H1 (cell line): ENCODE results near the gene KRT8. TPM values are rescaled to one million over a fixed set of nuclear protein-coding genes. Genes with fewer than 3 reads are reported as not detected.

ENCODE experiments used
- CTCF ChIA-PET: fragments of 300-600 bp; sonication (Branson Sonifier 250); formaldehyde crosslinking; loops from one replicate; lab custom pipeline; 2021; ENCODE audit not compliant: partially characterized antibody; lab: Charles Lee
- POLR2A ChIA-PET: fragments of 300-600 bp; sonication (Branson Sonifier 250); formaldehyde crosslinking; loops from one replicate; lab custom pipeline; 2021; ENCODE audit warnings: inconsistent platforms; ENCODE audit not compliant: partially characterized antibody; lab: Charles Lee
- DNase-seq, 2 experiments: peaks; one replicate each; pipeline versions ENCODE4 v3.0.0 to v3.0.0-alpha.2; 2010 to 2022; ENCODE audit warnings: low spot score in 2 of 2, low read depth in 1 of 2, mixed read lengths in 1 of 2
- FAIRE-seq: peaks from 2 replicates; lab custom pipeline; 2011; peaks lifted over from hg19 to GRCh38; lab: Jason Lieb, UNC
- H2AFZ ChIP-seq: 2 replicates; pipeline ENCODE4 v1.8.1; 2012; ENCODE audit warnings: low read length, inconsistent platforms
- H2AK5ac ChIP-seq: 2 replicates; pipeline ENCODE4 v1.6.1; 2013; ENCODE audit warnings: low read depth, low read length
- H2BK120ac ChIP-seq: replicated peaks from 2 replicates; pipeline ENCODE3; 2013; ENCODE audit warnings: low read depth, low read length, inconsistent platforms
- H2BK12ac ChIP-seq: 2 replicates; pipeline ENCODE4 v1.6.1; 2013; ENCODE audit warnings: low read depth, low read length
- H2BK15ac ChIP-seq: 2 replicates; pipeline ENCODE4 v1.6.1; 2013; ENCODE audit warnings: low read length
- H2BK20ac ChIP-seq: 2 replicates; pipeline ENCODE4 v1.6.1; 2013; ENCODE audit warnings: low read length
- H2BK5ac ChIP-seq: 2 replicates; pipeline ENCODE4 v1.6.1; 2013; ENCODE audit warnings: low read depth, low read length
- H3K14ac ChIP-seq: 2 replicates; pipeline ENCODE4 v1.6.1; 2013; ENCODE audit warnings: inconsistent platforms; ENCODE audit not compliant: insufficient read length
- H3K18ac ChIP-seq: 2 replicates; pipeline ENCODE4 v1.6.1; 2013; ENCODE audit warnings: low read length; ENCODE audit errors: extremely low read depth
- H3K23ac ChIP-seq: 2 replicates; pipeline ENCODE4 v1.6.1; 2013; ENCODE audit warnings: inconsistent platforms; ENCODE audit not compliant: insufficient read length
- H3K23me2 ChIP-seq: 2 replicates; pipeline ENCODE4 v1.6.1; 2013; ENCODE audit warnings: low read depth, low read length
- H3K27ac ChIP-seq: 2 replicates; pipeline ENCODE4 v1.6.1; 2011; ENCODE audit warnings: low read depth, low read length, inconsistent platforms
- H3K27me3 ChIP-seq, 4 experiments: replicated peaks in 1 of 4; 1 replicate in 1 of 4; 2 replicates in 3 of 4; pipeline versions ENCODE4 v1.6.1 to v1.8.1; 2011 to 2013; ENCODE audit warnings: low read length in 3 of 4, mild to moderate bottlenecking in 3 of 4, inconsistent platforms in 2 of 4, mixed read lengths in 2 of 4, moderate library complexity in 1 of 4; ENCODE audit not compliant: control insufficient read depth in 3 of 4, insufficient read depth in 3 of 4; ENCODE audit errors: extremely low read depth in 1 of 4
- H3K36me3 ChIP-seq, 4 experiments: 2 replicates each; pipeline versions ENCODE4 v1.6.1 to v1.8.1; 2011 to 2013; ENCODE audit warnings: mild to moderate bottlenecking in 4 of 4, low read length in 3 of 4, moderate library complexity in 2 of 4, control low read depth in 1 of 4, inconsistent platforms in 1 of 4; ENCODE audit not compliant: insufficient read depth in 4 of 4, control insufficient read depth in 2 of 4
- H3K4ac ChIP-seq: replicated peaks from 2 replicates; pipeline ENCODE3; 2013; ENCODE audit warnings: low read length, low read depth, mixed read lengths, inconsistent platforms; ENCODE audit not compliant: insufficient read length
- H3K4me1 ChIP-seq, 4 experiments: replicated peaks in 1 of 4; 1 replicate in 1 of 4; 2 replicates in 3 of 4; pipeline versions ENCODE4 v1.6.1 to v1.8.1; 2011 to 2013; ENCODE audit warnings: low read length in 3 of 4, inconsistent platforms in 2 of 4, mixed read lengths in 1 of 4; ENCODE audit not compliant: insufficient read depth in 4 of 4, control insufficient read depth in 3 of 4
- H3K4me2 ChIP-seq, 2 experiments: 2 replicates each; pipeline versions ENCODE4 v1.6.1 to v1.8.1; 2011 to 2013; ENCODE audit warnings: low read depth in 2 of 2, low read length in 2 of 2, control low read depth in 1 of 2, inconsistent platforms in 1 of 2, mild to moderate bottlenecking in 1 of 2; ENCODE audit not compliant: insufficient read depth in 1 of 2
- H3K4me3 ChIP-seq, 4 experiments: fragments of 200-600, 300-600 bp in 1 of 4; sonication (generic), shearing (Covaris generic), sonication (Bioruptor Twin) in 1 of 4; 2 replicates each; pipeline versions ENCODE4 v1.5.1 to v1.8.1; 2011 to 2016; ENCODE audit warnings: low read length in 4 of 4, low read depth in 3 of 4, control low read depth in 2 of 4, inconsistent platforms in 2 of 4, mild to moderate bottlenecking in 2 of 4, mixed read lengths in 1 of 4, moderate library complexity in 1 of 4; ENCODE audit not compliant: insufficient read depth in 2 of 4; ENCODE audit errors: extremely low read depth in 1 of 4
- H3K56ac ChIP-seq: replicated peaks from 2 replicates; pipeline ENCODE3; 2013; ENCODE audit warnings: low read depth, mild to moderate bottlenecking, mixed read lengths, low read length, inconsistent platforms; ENCODE audit not compliant: insufficient read length
- H3K79me1 ChIP-seq: 2 replicates; pipeline ENCODE4 v1.6.1; 2013; ENCODE audit warnings: low read depth, low read length, control low read depth
- H3K79me2 ChIP-seq, 2 experiments: 2 replicates each; pipeline versions ENCODE4 v1.6.1 to v1.8.1; 2012 to 2013; ENCODE audit warnings: low read length in 2 of 2, mild to moderate bottlenecking in 2 of 2, inconsistent platforms in 1 of 2; ENCODE audit not compliant: insufficient read depth in 2 of 2, control insufficient read depth in 1 of 2
- H3K9ac ChIP-seq, 4 experiments: replicated peaks in 1 of 4; 1 replicate in 1 of 4; 2 replicates in 3 of 4; pipeline versions ENCODE4 v1.6.1 to v1.8.1; 2011 to 2013; ENCODE audit warnings: low read depth in 3 of 4, low read length in 3 of 4, control low read depth in 2 of 4, mild to moderate bottlenecking in 2 of 4, moderate library complexity in 2 of 4, inconsistent platforms in 1 of 4; ENCODE audit errors: extremely low read depth in 1 of 4
- H3K9me3 ChIP-seq, 2 experiments: 2 replicates each; pipeline versions ENCODE4 v1.6.1 to v1.8.1; 2012 to 2013; ENCODE audit warnings: mild to moderate bottlenecking in 2 of 2, moderate library complexity in 2 of 2, control low read depth in 1 of 2, inconsistent platforms in 1 of 2, low read depth in 1 of 2, low read length in 1 of 2, mixed read lengths in 1 of 2; ENCODE audit not compliant: insufficient read depth in 2 of 2
- H4K20me1 ChIP-seq, 2 experiments: replicated peaks in 1 of 2; 2 replicates each; pipeline versions ENCODE3 to v1.8.1; 2011 to 2013; ENCODE audit warnings: inconsistent platforms in 2 of 2, low read length in 2 of 2, mild to moderate bottlenecking in 1 of 2; ENCODE audit not compliant: insufficient read depth in 2 of 2, control insufficient read depth in 1 of 2
- H4K5ac ChIP-seq: 2 replicates; pipeline ENCODE4 v1.6.1; 2013; ENCODE audit warnings: low read length, low read depth, mixed read lengths, inconsistent platforms; ENCODE audit not compliant: insufficient read length
- H4K8ac ChIP-seq: 2 replicates; pipeline ENCODE4 v1.8.0; 2013; ENCODE audit warnings: mild to moderate bottlenecking, moderate library complexity, low read length, inconsistent platforms; ENCODE audit not compliant: insufficient read depth; ENCODE audit errors: extremely low read depth
- H4K91ac ChIP-seq: replicated peaks from 2 replicates; pipeline ENCODE3; 2013; ENCODE audit warnings: low read length, mixed read lengths, inconsistent platforms; ENCODE audit not compliant: insufficient read length
- CBX5 ChIP-seq: fragments of 300-800, 300-1000 bp; sonication (generic); IDR thresholded peaks from 2 replicates; pipeline ENCODE4 v1.7.1; 2016; ENCODE audit warnings: antibody characterized with exemption, low read length, low read depth
- CBX8 ChIP-seq: fragments of 300-800, 300-1000 bp; sonication (generic); IDR thresholded peaks from 2 replicates; pipeline ENCODE4 v1.7.1; 2016; ENCODE audit warnings: low read depth, low read length, borderline replicate concordance
- CHD2 ChIP-seq: IDR thresholded peaks from 2 replicates; pipeline ENCODE4 v1.6.1; 2012; ENCODE audit warnings: low read length, improper control_type of control experiment
- CREB1 ChIP-seq: IDR thresholded peaks from 2 replicates; pipeline ENCODE4 v1.6.1; 2012; ENCODE audit warnings: inconsistent platforms
- E2F6 ChIP-seq: IDR thresholded peaks from 2 replicates; pipeline ENCODE4 v1.6.1; 2012; ENCODE audit warnings: inconsistent platforms
- POU5F1 ChIP-seq: IDR thresholded peaks from 2 replicates; pipeline ENCODE4 v1.6.1; 2011; ENCODE audit warnings: low read depth, mild to moderate bottlenecking, low read length, moderate library complexity
- RBBP5 ChIP-seq: IDR thresholded peaks from 2 replicates; pipeline ENCODE4 v1.7.1; 2012; ENCODE audit warnings: low read depth, mild to moderate bottlenecking, inconsistent platforms, low read length, moderate library complexity, borderline replicate concordance
- RNF2 ChIP-seq: fragments of 200-900, 300-1000 bp; sonication (generic); IDR thresholded peaks from 2 replicates; pipeline ENCODE4 v1.7.1; 2016; ENCODE audit warnings: borderline replicate concordance, low read depth, mild to moderate bottlenecking, antibody characterized with exemption, low read length; ENCODE audit not compliant: poor library complexity, severe bottlenecking; ENCODE audit errors: missing control alignments
- RXRA ChIP-seq: IDR thresholded peaks from 2 replicates; pipeline ENCODE4 v1.6.1; 2011; ENCODE audit warnings: low read depth, mild to moderate bottlenecking, low read length, moderate library complexity; ENCODE audit not compliant: insufficient read depth
- SP1 ChIP-seq: IDR thresholded peaks from 2 replicates; pipeline ENCODE4 v1.6.1; 2011; ENCODE audit warnings: low read depth, low read length
- TBP ChIP-seq: IDR thresholded peaks from 2 replicates; pipeline ENCODE4 v1.6.1; 2011; ENCODE audit warnings: low read depth, low read length, improper control_type of control experiment
- TEAD4 ChIP-seq: IDR thresholded peaks from 2 replicates; pipeline ENCODE4 v1.6.1; 2012; ENCODE audit warnings: low read depth, low read length, inconsistent platforms, mixed read lengths
- YY1 ChIP-seq: IDR thresholded peaks from 2 replicates; pipeline ENCODE4 v1.6.1; 2011; ENCODE audit warnings: low read depth, mild to moderate bottlenecking, low read length
- ZNF274 ChIP-seq: IDR thresholded peaks from 2 replicates; pipeline ENCODE4 v1.7.0; 2012; ENCODE audit warnings: low read length, borderline replicate concordance; ENCODE audit errors: extremely low read depth
- WGBS, 2 experiments: shearing (Covaris generic) in 1 of 2; methylation state at CpG; one replicate each; pipeline versions ENCODE4 v1.1.6 to v1.1.7; 2013 to 2015; ENCODE audit warnings: low lambda C conversion rate in 2 of 2, mixed read lengths in 2 of 2, inconsistent platforms in 1 of 2, low coverage in 1 of 2, missing lambda C conversion rate in 1 of 2; ENCODE audit not compliant: insufficient replicate concordance in 2 of 2, insufficient coverage in 1 of 2, insufficient read length in 1 of 2; ENCODE audit errors: extremely low coverage in 1 of 2, missing lambda C conversion rate in 1 of 2; 5-methylcytosine and 5-hydroxymethylcytosine counted together
- polyA plus RNA-seq, 7 experiments: library from polyadenylated mRNA; depleted of rRNA in 3 of 7; stranded (reverse) in 5 of 7; unstranded in 2 of 7; fragments of >200 nt in 5 of 7; fragments of 200-250 nt in 2 of 7; gene quantifications; 1 replicate in 5 of 7; 2 replicates in 1 of 7; 4 replicates in 1 of 7; pipeline versions ENCODE4 v1.2.1 to v1.2.3, GENCODE V29; 2011 to 2013; ENCODE audit warnings: missing spikeins in 2 of 7, mixed read lengths in 2 of 7
- total RNA-seq: library from RNA; stranded (reverse); fragmentation: NEBNext Ultra II Directional; extraction: Animal tissue kit (Norgen Biotek cat#: 25700); gene quantifications from 2 replicates; pipeline ENCODE4 v1.2.1, GENCODE V29; 2021

KRT8 gene
- total and polyA plus RNA-seq, 2 of the 8 experiments (the other 6 are each of a cell fraction or from before 2014, with no cell fraction given) = 280 to 290 TPM

GRCh38 chr12:52909796-52910195 lies 4.9 kb upstream of the KRT8 start:
- Histone ChIP-seq H3K14ac (no peak overlapping the region), H2BK20ac (peak overlapping the region; percentile 73; the same call in 1 of the 2 replicates), H3K79me2 (no peaks in the 10 kb centered on the region), H2BK120ac (no peak overlapping the region), H3K18ac (no peak overlapping the region; the same call in 1 of the 2 replicates), H3K27ac (no peak overlapping the region), H3K4me3 (no peak overlapping the region), H2AFZ (no peak overlapping the region), H4K8ac (no peak overlapping the region), H3K56ac (no peak overlapping the region), H3K9ac (no peak overlapping the region), H2BK12ac (peak overlapping the region; percentile 41; the same call in 1 of the 2 replicates), H4K5ac (no peak overlapping the region), H3K23me2 (no peaks in the 10 kb centered on the region; the same call in 1 of the 2 replicates), H2BK5ac (peak overlapping the region; percentile 1; the same call in 1 of the 2 replicates), H4K91ac (no peak overlapping the region), H3K27me3 (no peaks in the 10 kb centered on the region; a peak in 1 of 7 replicates), H3K9me3 (no peaks in the 10 kb centered on the region), H2BK15ac (no peak overlapping the region), H3K36me3 (no peaks in the 10 kb centered on the region), H3K23ac (no peak overlapping the region), H4K20me1 (no peaks in the 10 kb centered on the region), H3K4me1 (peaks cover 15 to 31% (median 23%) of the 10 kb centered on the region in 4 experiments), H2AK5ac (no peak overlapping the region; the same call in 1 of the 2 replicates), H3K4me2 (peak overlapping the region; percentile 44 to 48; a peak in 3 of 4 replicates), H3K4ac (no peak overlapping the region), H3K79me1 (no peaks in the 10 kb centered on the region)
- DNase-seq (no peak), FAIRE-seq (no peak)
- CTCF ChIA-PET = interaction anchor here (0.8 to 36.8 kb wide), 12 partner anchors 11 to 582 kb away, joined by 3 to 1250 read pairs (median 6); partner anchors contain the start of gene KRT18
- WGBS, 2 experiments = 78% methylated on average over 3 of the region's 3 CpGs; no CpG with 5 or more reads in 1 of the 2 experiments
- POLR2A ChIA-PET = interaction anchor here (0.6 to 17.4 kb wide), 6 partner anchors 8 to 96 kb away, joined by 3 to 297 read pairs (median 4); partner anchors contain the start of genes EIF4B and KRT18
- TF ChIP-seq RNF2 = no peak
- TF ChIP-seq RBBP5 = no peak
- no peak for TF ChIP-seq RXRA
- TF ChIP-seq E2F6 = no peak
- no peak for TF ChIP-seq CREB1
- no peak for TF ChIP-seq TEAD4
- TF ChIP-seq CBX5 = no peak
- no peak for TF ChIP-seq SP1
- no peak for TF ChIP-seq ZNF274
- TF ChIP-seq POU5F1 = no peak
- no peak for TF ChIP-seq YY1
- no peak for TF ChIP-seq CHD2
- TF ChIP-seq CBX8 = no peak
- TF ChIP-seq TBP = no peak
